HCT116 (cell line): Measurements from ENCODE around the gene WNT9B. TPM values are rescaled to one million over a fixed set of nuclear protein-coding genes. Genes with fewer than 3 reads are reported as not detected.

Source experiments
- ATAC-seq: fragments of 200-7000 bp; cut with Tn5 transposase; 2 replicates; pipeline ENCODE4 v1.9.1; 2020; ENCODE audit warnings: mild to moderate bottlenecking, moderate library complexity
- BruUV-seq: library from RNA; stranded (reverse); fragments of 400-500 nt; replicated peaks from 2 replicates; lab custom pipeline; 2021; lab: Mats Ljungman, UMichigan
- CTCF ChIA-PET: fragments of 300-600 bp; sonication (Branson Sonifier 250); formaldehyde crosslinking; loops from one replicate; lab custom pipeline; 2021; ENCODE audit warnings: antibody characterized with exemption; lab: Charles Lee
- POLR2A ChIA-PET: fragments of 300-600, 350-600 bp; sonication (Branson Sonifier 250); formaldehyde crosslinking; loops from one replicate; lab custom pipeline; 2021; ENCODE audit warnings: antibody characterized with exemption; lab: Charles Lee
- RAD21 ChIA-PET, 2 experiments: fragments of 300-600 bp; sonication (Branson Sonifier 250); formaldehyde crosslinking; loops; one replicate each; lab custom pipeline; 2023; ENCODE audit warnings: low total read pairs in 2 of 2; ENCODE audit not compliant: uncharacterized antibody in 2 of 2, unreplicated experiment in 2 of 2, low non-redundant PET in 1 of 2; lab: Charles Lee
- DNase-seq: peaks from one replicate; pipeline ENCODE4 v3.0.0-alpha.2; 2010; ENCODE audit warnings: low read depth, low spot score
- H2AFZ ChIP-seq: fragments of 200-600 bp; shearing (Covaris generic), sonication (generic); 2 replicates; pipeline ENCODE4 v1.6.1; 2017; ENCODE audit warnings: low read depth, mixed run types, mixed read lengths, antibody characterized with exemption, low read length; ENCODE audit not compliant: poor library complexity, severe bottlenecking
- H3K27ac ChIP-seq: 2 replicates; pipeline ENCODE4 v1.5.1; 2012; ENCODE audit warnings: low read depth, low read length
- H3K27me3 ChIP-seq: fragments of 200-600 bp; sonication (generic); 2 replicates; pipeline ENCODE4 v1.6.1; 2016; ENCODE audit warnings: mixed run types, low read length, mixed read lengths; ENCODE audit not compliant: insufficient read depth
- H3K36me3 ChIP-seq, 2 experiments: fragments of 200-500 bp in 1 of 2; fragments of 200-600 bp in 1 of 2; sonication (Bioruptor generic) in 1 of 2; sonication (generic) in 1 of 2; 2 replicates each; pipeline versions ENCODE4 v1.5.1 to v1.6.1; 2014 to 2016; ENCODE audit warnings: low read length in 2 of 2, inconsistent platforms in 1 of 2, mixed read lengths in 1 of 2, mixed run types in 1 of 2; ENCODE audit not compliant: insufficient read depth in 2 of 2, control insufficient read depth in 1 of 2
- H3K4me1 ChIP-seq, 2 experiments: fragments of 200-600 bp in 1 of 2; sonication (generic) in 1 of 2; 2 replicates each; pipeline versions ENCODE4 v1.5.1 to v1.6.1; 2012 to 2017; ENCODE audit warnings: low read length in 2 of 2, inconsistent platforms in 1 of 2, mild to moderate bottlenecking in 1 of 2, mixed read lengths in 1 of 2, mixed run types in 1 of 2, moderate library complexity in 1 of 2; ENCODE audit not compliant: insufficient read depth in 2 of 2, control insufficient read depth in 1 of 2
- H3K4me2 ChIP-seq: fragments of 200-600 bp; sonication (generic); 2 replicates; pipeline ENCODE4 v1.6.1; 2017; ENCODE audit warnings: mixed run types, low read length, mixed read lengths
- H3K4me3 ChIP-seq, 2 experiments: fragments of 200-600 bp in 1 of 2; sonication (generic) in 1 of 2; replicated peaks in 1 of 2; 2 replicates each; pipeline ENCODE4 v1.5.1; 2011 to 2016; ENCODE audit warnings: low read length in 2 of 2, control low read depth in 1 of 2, low read depth in 1 of 2, mild to moderate bottlenecking in 1 of 2, mixed read lengths in 1 of 2, mixed run types in 1 of 2
- H3K79me2 ChIP-seq: fragments of 200-600 bp; sonication (generic); 2 replicates; pipeline ENCODE4 v1.6.1; 2017; ENCODE audit warnings: mild to moderate bottlenecking, mixed run types, low read length, moderate library complexity, mixed read lengths; ENCODE audit not compliant: insufficient read depth
- H3K9ac ChIP-seq: fragments of 200-600 bp; sonication (generic); 2 replicates; pipeline ENCODE4 v1.6.1; 2016; ENCODE audit warnings: low read length, mixed read lengths
- H3K9me2 ChIP-seq: fragments of 200-600 bp; sonication (generic), shearing (Covaris generic); 2 replicates; pipeline ENCODE4 v1.6.1; 2017; ENCODE audit warnings: mixed run types, mild to moderate bottlenecking, moderate library complexity; ENCODE audit not compliant: insufficient read depth
- H3K9me3 ChIP-seq, 2 experiments: fragments of 200-500 bp in 1 of 2; fragments of 200-600 bp in 1 of 2; sonication (Bioruptor generic) in 1 of 2; sonication (generic) in 1 of 2; 2 replicates each; pipeline ENCODE4 v1.6.1; 2014 to 2017; ENCODE audit warnings: low read length in 2 of 2, mixed read lengths in 2 of 2, inconsistent platforms in 1 of 2, low read depth in 1 of 2, mild to moderate bottlenecking in 1 of 2, mixed run types in 1 of 2, moderate library complexity in 1 of 2; ENCODE audit not compliant: control insufficient read depth in 1 of 2, insufficient read depth in 1 of 2
- H4K20me1 ChIP-seq: fragments of 200-600 bp; sonication (generic), shearing (Covaris generic); 2 replicates; pipeline ENCODE4 v1.6.1; 2017; ENCODE audit warnings: mixed run types, mild to moderate bottlenecking, moderate library complexity; ENCODE audit not compliant: insufficient read depth
- CBX3 ChIP-seq: IDR thresholded peaks from 2 replicates; pipeline ENCODE4 v1.6.1; 2012; ENCODE audit warnings: low read depth
- CEBPB ChIP-seq: IDR thresholded peaks from 2 replicates; pipeline ENCODE4 v1.6.1; 2012; ENCODE audit warnings: low read depth
- CTCF ChIP-seq, 3 experiments: fragments of 200-600 bp in 1 of 3; sonication (generic) in 1 of 3; IDR thresholded peaks in 2 of 3; conservative IDR thresholded peaks in 1 of 3; 2 replicates each; pipeline ENCODE4 v1.5.1; 2012 to 2017; ENCODE audit warnings: low read depth in 2 of 3, low read length in 2 of 3, antibody characterized with exemption in 1 of 3, borderline replicate concordance in 1 of 3, control low read depth in 1 of 3, mild to moderate bottlenecking in 1 of 3, mixed read lengths in 1 of 3, mixed run types in 1 of 3, moderate library complexity in 1 of 3; ENCODE audit not compliant: insufficient read depth in 1 of 3
- EGR1 ChIP-seq: IDR thresholded peaks from 2 replicates; pipeline ENCODE4 v1.6.1; 2012; ENCODE audit warnings: low read depth
- ELF1 ChIP-seq: IDR thresholded peaks from 2 replicates; pipeline ENCODE4 v1.6.1; 2012; ENCODE audit warnings: low read depth, borderline replicate concordance
- EZH2 ChIP-seq: fragments of 200-600 bp; sonication (generic); IDR thresholded peaks from 2 replicates; pipeline ENCODE4 v1.6.1; 2017; ENCODE audit warnings: antibody characterized with exemption, mixed run types
- EZH2phosphoT487 ChIP-seq: fragments of 200-600 bp; IDR thresholded peaks from 2 replicates; pipeline ENCODE4 v1.6.1; 2018; ENCODE audit warnings: antibody characterized with exemption, borderline replicate concordance
- FOSL1 ChIP-seq: IDR thresholded peaks from 2 replicates; pipeline ENCODE4 v1.6.1; 2012; ENCODE audit warnings: low read depth
- RAD21 ChIP-seq: IDR thresholded peaks from 2 replicates; pipeline ENCODE4 v1.6.1; 2012; ENCODE audit warnings: low read depth, mild to moderate bottlenecking
- SP1 ChIP-seq: IDR thresholded peaks from 2 replicates; pipeline ENCODE4 v1.6.1; 2012; ENCODE audit warnings: low read depth
- SRF ChIP-seq: IDR thresholded peaks from 2 replicates; pipeline ENCODE4 v1.6.1; 2012; ENCODE audit warnings: low read depth
- ZFX ChIP-seq: fragments of 450-650 bp; IDR thresholded peaks from 2 replicates; pipeline ENCODE4 v1.6.1; 2017
- intact Hi-C: fragments of 100-400 bp; cut with micrococcal nuclease; formaldehyde crosslinking; loops from 2 replicates; pipeline ENCODE4 v1.10.0; 2022
- total RNA-seq: library from RNA; stranded (reverse); gene quantifications from one replicate; pipeline ENCODE4 v1.2.1, GENCODE V29; 2021; ENCODE audit not compliant: unreplicated experiment

Gene WNT9B
- total RNA-seq, 1 experiment from 2014 or later, result not detected

GRCh38 chr17:46879101-46879500 is 27.7 kb downstream of the WNT9B start:
- H4K20me1 ChIP-seq, result no peaks in the 10 kb centered on the region
- intact Hi-C loops, result no loop called here
- H3K4me2 ChIP-seq, result no peak overlapping the region
- no TSS peak for BruUV-seq
- peaks cover 3 to 10% of the 10 kb centered on the region in 2 experiments; a peak in 3 of 4 replicates for H3K4me1 ChIP-seq
- no peak for ATAC-seq
- no peak for TF ChIP-seq ZFX
- no peak for TF ChIP-seq FOSL1
- no peak for TF ChIP-seq EZH2phosphoT487
- TF ChIP-seq EGR1, result no peak
- TF ChIP-seq ELF1, result no peak
- no peak for TF ChIP-seq CEBPB
- no peak for TF ChIP-seq CBX3
- no peak for TF ChIP-seq RAD21
- TF ChIP-seq SP1, result no peak
- no peak for TF ChIP-seq SRF
- TF ChIP-seq CTCF (IDR thresholded peaks at IDR 0.05 in 2 of 3, conservative IDR thresholded peaks at IDR 0.05 in 1 of 3; ENCODE audit: borderline replicate concordance in 1 of 3, insufficient read depth in 1 of 3, low read depth in 2 of 3, low read length in 2 of 3), result no peak
- no peak for TF ChIP-seq EZH2
- TF ChIP-seq, all 23 proteins: peak for 0
- no peak overlapping the region for H3K4me3 ChIP-seq
- H3K27ac ChIP-seq, result no peak overlapping the region
- no peaks in the 10 kb centered on the region for H3K27me3 ChIP-seq
- ChIA-PET CTCF (no interaction called here), POLR2A (no interaction called here), RAD21 (no interaction called here)
- H3K9me3 ChIP-seq, result no peaks in the 10 kb centered on the region
- no peaks in the 10 kb centered on the region for H3K79me2 ChIP-seq
- no peak overlapping the region for H3K9ac ChIP-seq
- DNase-seq, result no peak
- H3K36me3 ChIP-seq, result no peaks in the 10 kb centered on the region
- H3K9me2 ChIP-seq, result no peaks in the 10 kb centered on the region
- no peak overlapping the region for H2AFZ ChIP-seq
